Activated CD4-positive, alpha-beta memory T cell treated with anti-CD3 and anti-CD28 coated beads for 36 hours (primary cell): ENCODE measurements around the gene HIPK1. TPM values are rescaled to one million over a fixed set of nuclear protein-coding genes. Genes with fewer than 3 reads are reported as not detected.

Experiments
- CTCF ChIA-PET: fragments of 350-600 bp; sonication (Branson Sonifier 250); formaldehyde crosslinking; loops from one replicate; lab custom pipeline; 2021; ENCODE audit warnings: antibody characterized with exemption, inconsistent platforms; lab: Charles Lee
- POLR2A ChIA-PET: fragments of 350-600 bp; sonication (Branson Sonifier 250); formaldehyde crosslinking; loops from one replicate; lab custom pipeline; 2021; ENCODE audit warnings: antibody characterized with exemption; lab: Charles Lee
- DNase-seq: peaks from one replicate; pipeline ENCODE4 v3.0.0-alpha.2; 2020
- H3K27ac Mint-ChIP-seq: one replicate; pipeline ENCODE4 v1.8.0; 2021; ENCODE audit warnings: mixed read lengths
- H3K27me3 Mint-ChIP-seq: one replicate; pipeline ENCODE4 v1.8.0; 2021; ENCODE audit warnings: mixed read lengths
- H3K36me3 Mint-ChIP-seq: one replicate; pipeline ENCODE4 v1.8.0; 2021; ENCODE audit warnings: mixed read lengths
- H3K4me1 Mint-ChIP-seq: one replicate; pipeline ENCODE4 v1.8.0; 2021; ENCODE audit warnings: low read depth, mixed read lengths
- H3K4me3 Mint-ChIP-seq: one replicate; pipeline ENCODE4 v1.8.0; 2021; ENCODE audit warnings: mild to moderate bottlenecking, mixed read lengths
- H3K9me3 Mint-ChIP-seq: one replicate; pipeline ENCODE4 v1.8.0; 2021; ENCODE audit warnings: mixed read lengths
- intact Hi-C: fragments of 100-400 bp; cut with micrococcal nuclease; formaldehyde crosslinking; loops from one replicate; pipeline ENCODE4 v1.15.1; 2023
- total RNA-seq, 2 experiments: library from RNA; stranded (reverse); gene quantifications; one replicate each; pipeline ENCODE4 v1.2.3, GENCODE V29; 2021

HIPK1 gene
- total RNA-seq, 2 experiments from 2014 or later: 55.3 to 55.7 TPM

DNA sequence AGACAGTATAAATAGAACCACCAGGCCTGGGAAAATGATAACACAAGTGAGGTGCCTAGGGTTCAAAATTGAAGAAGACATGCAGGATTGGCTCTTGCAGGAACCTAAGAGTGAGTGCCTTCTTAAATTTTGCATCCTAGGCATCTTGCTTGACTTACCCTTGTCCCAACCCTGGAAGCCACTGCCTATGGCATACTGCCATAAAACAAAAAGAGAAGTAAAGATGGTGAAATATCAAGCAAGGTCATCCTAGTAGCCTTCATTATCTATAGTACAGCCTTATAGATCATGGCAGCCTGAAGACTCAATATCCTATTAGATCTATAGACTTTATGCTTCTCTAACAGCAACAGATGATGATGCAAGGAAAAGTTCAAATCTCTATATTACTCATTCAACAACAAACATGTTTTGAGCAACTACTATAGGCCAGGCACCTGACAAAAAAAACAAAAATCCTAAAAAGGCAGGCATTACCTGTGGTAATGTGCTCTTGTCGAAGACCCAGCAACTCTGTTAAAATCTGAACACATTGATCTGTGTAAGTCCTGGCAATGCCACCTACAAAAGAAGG lies 30.8 kb upstream of the HIPK1 start:
- Mint-ChIP-seq H3K4me3 (no peak overlapping the region), H3K27ac (peak overlapping the region; percentile 74), H3K36me3 (peaks cover 50% of the 10 kb centered on the region), H3K4me1 (peaks cover 41% of the 10 kb centered on the region), H3K27me3 (no peaks in the 10 kb centered on the region), H3K9me3 (no peaks in the 10 kb centered on the region)
- no peak for DNase-seq
- intact Hi-C loops: no loop called here
- CTCF ChIA-PET: interaction anchor here (4.3 kb wide), 1 partner anchor 63 kb away, joined by 16 read pairs; no protein-coding TSS in a partner anchor
- POLR2A ChIA-PET: no interaction called here

DNA sequence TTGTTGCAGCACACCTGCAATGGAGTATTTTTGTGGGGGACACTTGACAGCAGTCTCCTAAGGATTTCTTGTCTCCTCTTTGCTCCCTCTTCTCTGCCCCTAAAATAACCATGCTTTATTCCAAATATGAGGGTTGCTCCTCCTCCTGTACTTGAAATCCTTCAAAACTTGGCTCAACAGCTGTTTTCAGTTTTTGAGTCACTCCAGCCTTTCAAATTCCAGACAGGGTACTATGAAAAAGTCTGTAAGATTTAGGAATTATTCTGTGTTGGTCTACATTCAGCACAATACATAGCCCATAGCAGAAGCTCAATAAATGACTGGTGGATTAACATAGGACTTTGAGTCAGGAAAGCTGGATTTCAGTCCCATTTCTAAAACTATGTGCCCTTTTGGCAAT lies 30.0 kb upstream of the HIPK1 start:
- H3K4me1 Mint-ChIP-seq: peaks cover 44% of the 10 kb centered on the region
- no peak overlapping the region for H3K27ac Mint-ChIP-seq
- peaks cover 49% of the 10 kb centered on the region for H3K36me3 Mint-ChIP-seq
- intact Hi-C loops: no loop called here
- no peaks in the 10 kb centered on the region for H3K27me3 Mint-ChIP-seq
- POLR2A ChIA-PET: interaction anchor here (0.7 kb wide), 1 partner anchor 139 kb away, joined by 3 read pairs; no protein-coding TSS in a partner anchor
- CTCF ChIA-PET: interaction anchor here (4.3 kb wide), 1 partner anchor 64 kb away, joined by 16 read pairs; no protein-coding TSS in a partner anchor
- DNase-seq: no peak
- no peak overlapping the region for H3K4me3 Mint-ChIP-seq
- H3K9me3 Mint-ChIP-seq: no peaks in the 10 kb centered on the region

DNA sequence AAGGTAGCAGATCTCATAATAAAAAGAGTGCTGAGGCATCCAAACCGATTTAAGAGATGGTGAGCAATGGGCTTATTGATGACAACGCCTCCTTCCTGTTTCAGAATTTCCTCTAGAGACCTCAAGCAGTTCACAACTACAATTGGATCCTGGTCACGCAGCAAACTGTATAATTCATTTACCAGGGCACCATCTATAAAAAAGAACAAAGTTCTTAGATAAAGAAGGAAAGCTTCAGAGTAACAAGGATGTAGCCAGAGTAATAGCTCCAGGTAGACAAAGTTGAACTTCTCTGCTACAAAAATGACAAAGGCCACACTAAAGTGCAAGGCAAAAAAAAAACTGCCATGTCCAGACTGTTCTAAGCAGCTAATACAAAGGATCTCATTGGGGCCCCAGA lies 27.9 kb upstream of the HIPK1 start:
- no peak for DNase-seq
- Mint-ChIP-seq H3K4me3 (no peak overlapping the region), H3K9me3 (no peaks in the 10 kb centered on the region), H3K27me3 (no peaks in the 10 kb centered on the region), H3K4me1 (peaks cover 47% of the 10 kb centered on the region), H3K27ac (peak overlapping the region; percentile 53), H3K36me3 (peaks cover 42% of the 10 kb centered on the region)
- POLR2A ChIA-PET: interaction anchor here (1.5 to 2.1 kb wide), 2 partner anchors 20 to 29 kb away, joined by 4 to 11 read pairs; partner anchors contain the start of gene HIPK1
- CTCF ChIA-PET: interaction anchor here (0.6 to 4.3 kb wide), 2 partner anchors 24 to 66 kb away, joined by 3 to 16 read pairs; no protein-coding TSS in a partner anchor
- intact Hi-C loops: no loop called here

DNA sequence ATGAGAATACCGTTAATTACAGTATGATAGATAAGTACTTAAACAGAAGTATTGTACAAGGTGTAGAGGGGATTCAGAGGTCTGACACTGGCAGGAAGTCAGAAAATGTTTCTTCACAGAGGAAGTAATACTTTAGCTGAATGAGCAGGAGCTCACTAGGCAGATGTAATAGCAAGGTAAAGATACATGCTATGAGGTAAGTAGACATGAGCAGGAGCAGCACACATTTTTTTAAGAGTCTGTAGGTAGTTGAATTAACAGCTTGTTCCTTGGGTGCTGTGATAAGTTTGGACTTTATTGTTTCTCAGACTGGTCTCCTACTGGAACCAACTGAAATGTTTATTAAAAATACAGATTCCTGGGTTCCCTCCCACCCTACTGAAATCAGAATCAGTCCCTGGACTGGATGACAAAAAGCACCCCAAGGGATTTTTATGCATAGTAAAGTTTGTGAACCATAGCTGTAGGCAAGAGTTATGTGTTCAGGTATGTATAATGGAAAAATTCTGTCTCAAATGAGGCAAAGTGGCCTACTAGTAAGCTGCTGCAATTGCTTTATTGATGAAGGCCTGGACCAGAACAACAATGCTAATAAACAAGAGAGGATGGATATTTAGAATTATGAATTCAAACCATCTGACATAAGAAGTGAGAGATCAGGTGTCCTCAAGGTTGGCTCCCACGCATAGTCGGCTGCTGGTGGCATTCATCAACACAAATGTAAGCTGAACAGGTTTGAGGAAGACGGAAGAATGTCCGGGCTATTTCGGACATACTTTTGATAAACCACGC lies 25.4 kb upstream of the HIPK1 start:
- peak; percentile 31 for DNase-seq
- POLR2A ChIA-PET: interaction anchor here (0.7 to 5.2 kb wide), 16 partner anchors 13 to 144 kb away, joined by 3 to 137 read pairs (median 4); partner anchors contain the start of genes HIPK1, PHTF1 and RSBN1
- Mint-ChIP-seq H3K36me3 (peaks cover 36% of the 10 kb centered on the region), H3K27ac (peak overlapping the region; percentile 96), H3K4me1 (peaks cover 46% of the 10 kb centered on the region), H3K9me3 (no peaks in the 10 kb centered on the region), H3K4me3 (peak overlapping the region; percentile 94), H3K27me3 (no peaks in the 10 kb centered on the region)
- intact Hi-C loops: loop anchor here (1.0 kb wide), 3 partner anchors 32 to 91 kb away; partner anchors contain the start of genes PTPN22 and RSBN1
- CTCF ChIA-PET: interaction anchor here (0.7 to 5.5 kb wide), 17 partner anchors 9 to 831 kb away, joined by 3 to 56 read pairs (median 4); partner anchors contain the start of genes BCL2L15, HIPK1, LRIG2 and PHTF1

DNA sequence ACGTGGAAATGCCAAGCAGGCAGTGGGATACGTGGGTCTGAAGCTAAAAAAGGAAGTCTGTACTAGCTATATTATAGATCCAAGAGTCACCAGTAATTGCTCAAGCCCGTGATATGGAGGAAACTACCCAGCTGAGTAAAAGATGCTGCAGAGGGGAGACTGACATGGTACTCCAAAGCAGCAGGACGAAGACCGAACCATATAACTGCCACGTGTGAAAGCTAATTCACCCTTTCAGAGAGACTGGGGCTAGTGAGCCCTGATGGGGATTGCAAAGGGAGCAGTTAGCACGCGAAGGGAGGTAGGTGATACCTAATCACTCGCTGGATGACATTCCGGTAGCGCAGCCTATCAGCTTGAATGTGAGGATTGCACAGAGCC lies 24.8 kb upstream of the HIPK1 start:
- Mint-ChIP-seq H3K9me3 (no peaks in the 10 kb centered on the region), H3K27ac (peak overlapping the region; percentile 96), H3K4me3 (peak overlapping the region; percentile 94), H3K27me3 (no peaks in the 10 kb centered on the region), H3K36me3 (peaks cover 31% of the 10 kb centered on the region), H3K4me1 (peaks cover 42% of the 10 kb centered on the region)
- ChIA-PET CTCF (interaction anchor here (0.9 to 5.5 kb wide), 16 partner anchors 8 to 832 kb away, joined by 3 to 56 read pairs (median 6); partner anchors contain the start of genes BCL2L15, HIPK1, LRIG2 and PHTF1), POLR2A (interaction anchor here (0.7 to 5.2 kb wide), 17 partner anchors 14 to 145 kb away, joined by 3 to 137 read pairs (median 4); partner anchors contain the start of genes HIPK1, PHTF1 and RSBN1)
- intact Hi-C loops: loop anchor here (1.0 kb wide), 3 partner anchors 33 to 92 kb away; partner anchors contain the start of genes PTPN22 and RSBN1
- no peak for DNase-seq

DNA sequence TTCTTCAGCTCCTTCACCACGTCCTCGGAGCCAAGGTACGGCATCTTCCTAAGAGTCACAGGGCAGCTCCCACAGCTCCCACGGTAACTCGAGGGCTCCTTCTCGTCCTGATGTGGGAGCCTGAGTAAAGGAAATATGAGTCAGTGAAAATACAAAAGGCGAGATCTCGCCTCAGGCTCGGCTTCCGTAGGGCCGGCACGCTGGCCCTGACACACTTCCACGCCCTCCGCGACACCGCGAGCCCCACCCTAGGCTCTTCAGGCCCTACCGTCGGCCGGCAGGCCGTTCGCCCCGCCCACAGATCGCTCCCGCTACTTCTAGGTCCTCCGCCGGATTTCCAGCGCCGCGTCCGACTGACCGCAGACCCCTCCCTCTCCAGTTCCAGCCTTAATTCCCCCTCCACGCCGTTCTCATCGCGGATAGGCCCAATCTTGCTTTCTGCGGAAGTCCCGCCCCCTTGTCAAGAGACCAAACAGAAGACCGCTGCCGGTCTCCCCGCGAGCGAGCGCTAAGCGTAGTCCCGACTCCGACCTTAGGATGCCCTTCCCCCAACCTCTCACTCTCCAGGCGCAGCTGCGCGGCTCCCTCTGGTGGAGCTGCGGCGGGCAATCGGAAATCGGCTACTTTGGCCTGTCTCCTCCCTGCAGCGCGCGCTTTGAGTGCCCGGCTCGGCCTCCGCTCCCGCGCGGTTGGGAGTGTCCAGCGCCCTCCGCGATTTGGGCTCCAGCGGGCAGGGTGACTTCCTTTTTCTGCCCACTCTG lies 24.3 kb upstream of the HIPK1 start, which contains the start of the genes AP4B1 and DCLRE1B:
Gene AP4B1 (minus strand): TSS at position 126 of the 761 bp plus-strand sequence. CDS start 82 bp downstream, at position 44.
Gene DCLRE1B (plus strand): TSS at position 653 of the 761 bp plus-strand sequence. CDS start 261 bp downstream, outside the sequence.
- H3K27ac Mint-ChIP-seq: peak within 1 kb of the TSS; percentile 96

DNA sequence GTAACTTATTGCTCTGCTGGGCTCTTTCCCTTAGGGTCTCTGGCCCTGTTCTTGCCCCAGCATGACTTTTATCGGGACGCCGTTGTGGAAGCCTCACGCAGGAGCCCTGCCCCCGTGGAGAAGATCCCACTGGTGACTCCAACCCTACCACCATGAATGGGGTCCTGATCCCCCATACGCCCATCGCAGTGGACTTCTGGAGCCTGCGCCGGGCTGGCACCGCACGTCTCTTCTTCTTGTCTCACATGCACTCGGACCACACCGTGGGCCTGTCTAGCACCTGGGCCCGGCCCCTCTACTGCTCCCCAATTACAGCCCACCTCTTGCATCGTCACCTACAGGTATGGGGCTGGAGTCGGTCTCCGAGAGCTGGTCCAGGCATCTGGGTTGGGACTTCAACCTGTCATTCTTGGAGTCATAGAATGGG lies 23.7 kb upstream of the HIPK1 start:
- POLR2A ChIA-PET: interaction anchor here (0.5 to 5.2 kb wide), 3 partner anchors 19 to 41 kb away, joined by 3 to 137 read pairs (median 4); partner anchors contain the start of gene HIPK1
- H3K4me1 Mint-ChIP-seq: peaks cover 37% of the 10 kb centered on the region
- peak; percentile 42 for DNase-seq
- H3K9me3 Mint-ChIP-seq: no peaks in the 10 kb centered on the region
- H3K4me3 Mint-ChIP-seq: peak overlapping the region; percentile 94
- CTCF ChIA-PET: interaction anchor here (0.5 to 5.5 kb wide), 9 partner anchors 10 to 147 kb away, joined by 3 to 56 read pairs (median 7); partner anchors contain the start of genes BCL2L15, HIPK1 and PHTF1
- peaks cover 30% of the 10 kb centered on the region for H3K36me3 Mint-ChIP-seq
- no peaks in the 10 kb centered on the region for H3K27me3 Mint-ChIP-seq
- intact Hi-C loops: loop anchor here (1.0 kb wide), 1 partner anchor 24 kb away; the partner anchor contains the start of gene HIPK1
- H3K27ac Mint-ChIP-seq: peak overlapping the region; percentile 96

More for the DNA sequence above, 24.3 kb upstream of the HIPK1 start, which contains the start of the genes AP4B1 and DCLRE1B:
- POLR2A ChIA-PET: interaction anchor here (0.5 to 5.2 kb wide), 17 partner anchors 15 to 146 kb away, joined by 3 to 137 read pairs (median 4); partner anchors contain the start of genes HIPK1, PHTF1 and RSBN1
- Mint-ChIP-seq H3K4me1 (peaks cover 39% of the 10 kb centered on the region), H3K9me3 (no peaks in the 10 kb centered on the region), H3K36me3 (peaks cover 28% of the 10 kb centered on the region), H3K4me3 (peak within 1 kb of the TSS; percentile 94), H3K27me3 (no peaks in the 10 kb centered on the region)
- CTCF ChIA-PET: interaction anchor here (0.5 to 5.5 kb wide), 17 partner anchors 11 to 832 kb away, joined by 3 to 56 read pairs (median 5); partner anchors contain the start of genes BCL2L15, HIPK1, LRIG2 and PHTF1
- peak; percentile 99 for DNase-seq
- intact Hi-C loops: loop anchor here (1.0 kb wide), 4 partner anchors 24 to 93 kb away; partner anchors contain the start of genes HIPK1, PTPN22 and RSBN1

DNA sequence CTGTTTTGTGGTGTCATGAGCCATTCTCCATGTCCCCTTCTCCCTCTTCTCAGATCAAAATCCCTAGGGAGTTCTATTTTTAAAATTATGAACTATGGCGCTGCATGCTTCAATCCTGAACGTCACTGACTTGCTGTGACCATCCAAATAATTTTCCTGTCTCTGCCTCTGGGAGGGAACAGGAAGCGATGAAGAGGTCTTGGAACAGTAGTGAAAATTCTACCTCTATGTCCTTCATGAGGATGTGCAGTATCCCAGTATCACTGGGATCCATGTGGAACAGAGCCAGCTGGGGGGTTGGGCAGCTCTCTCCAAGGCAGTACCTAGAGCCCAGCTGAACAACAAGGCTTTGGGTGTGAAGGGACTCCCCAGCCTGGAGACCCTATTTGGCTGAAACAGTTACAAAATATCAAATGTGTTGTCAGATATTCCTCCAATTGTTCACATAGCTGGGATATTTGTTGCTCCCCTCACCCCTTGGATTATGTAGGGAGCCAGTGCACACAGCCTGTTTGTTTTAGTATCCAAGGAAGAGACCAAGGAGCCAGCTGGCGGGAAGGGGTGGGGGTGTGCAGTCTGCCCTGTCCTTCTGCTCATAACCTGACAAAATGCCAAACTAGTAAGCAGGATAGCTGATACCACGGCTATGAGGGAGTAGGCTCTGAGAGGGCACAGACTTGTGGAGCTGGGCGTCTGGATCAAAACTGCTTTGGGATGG lies 16.4 kb upstream of the HIPK1 start:
- Mint-ChIP-seq H3K4me1 (peaks cover 5% of the 10 kb centered on the region), H3K9me3 (no peaks in the 10 kb centered on the region), H3K4me3 (no peak overlapping the region), H3K27ac (no peak overlapping the region), H3K36me3 (peaks cover 25% of the 10 kb centered on the region), H3K27me3 (no peaks in the 10 kb centered on the region)
- intact Hi-C loops: no loop called here
- no peak for DNase-seq
- ChIA-PET CTCF (interaction anchor here (0.7 to 0.8 kb wide), 3 partner anchors 9 to 23 kb away, joined by 3 read pairs; partner anchors contain the start of gene HIPK1), POLR2A (no interaction called here)

DNA sequence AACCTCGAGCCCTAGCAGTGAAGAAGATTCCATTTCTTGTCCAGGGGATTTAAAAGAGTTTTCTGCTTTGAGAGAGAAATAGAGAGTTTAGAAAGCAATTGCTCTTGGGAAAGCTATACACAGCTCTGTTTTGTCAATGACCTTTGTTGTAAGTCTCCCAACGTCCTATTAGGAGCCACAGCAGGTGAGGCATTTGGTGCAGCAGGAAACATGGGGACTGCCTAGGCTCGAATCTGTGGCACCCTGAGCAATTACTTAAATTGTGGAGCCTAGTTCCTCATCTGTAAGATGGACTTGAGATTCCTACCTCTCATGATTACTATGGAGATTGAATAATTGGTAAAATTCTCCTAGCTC lies 15.8 kb upstream of the HIPK1 start:
- H3K36me3 Mint-ChIP-seq: peaks cover 20% of the 10 kb centered on the region
- POLR2A ChIA-PET: no interaction called here

More for the DNA sequence above, 15.8 kb upstream of the HIPK1 start:
- Mint-ChIP-seq H3K9me3 (no peaks in the 10 kb centered on the region), H3K4me1 (peaks cover 9% of the 10 kb centered on the region), H3K27ac (no peak overlapping the region), H3K27me3 (no peaks in the 10 kb centered on the region), H3K4me3 (no peak overlapping the region)
- CTCF ChIA-PET: interaction anchor here (0.7 kb wide), 2 partner anchors 16 to 24 kb away, joined by 3 read pairs; partner anchors contain the start of gene HIPK1
- intact Hi-C loops: no loop called here
- DNase-seq: no peak
